MM.1S (cell line): Measurements from ENCODE around the gene HIPK2.

Experiments used
- DNase-seq: peaks from one replicate; pipeline ENCODE4 v3.0.0-alpha.2; 2015
- H2AFZ ChIP-seq: fragments of 300-600 bp; sonication (generic); 2 replicates; pipeline ENCODE4 v1.6.0; 2016; ENCODE audit warnings: antibody characterized with exemption, low read length
- H3F3A ChIP-seq: fragments of 300-600 bp; sonication (generic); 2 replicates; pipeline ENCODE4 v1.6.1; 2016; ENCODE audit warnings: mild to moderate bottlenecking, antibody characterized with exemption, low read length, moderate library complexity, mixed read lengths; ENCODE audit not compliant: insufficient read depth
- H3K27ac ChIP-seq: fragments of 300-600 bp; sonication (generic); 2 replicates; pipeline ENCODE4 v1.5.1; 2016; ENCODE audit warnings: mild to moderate bottlenecking, low read length
- H3K27me3 ChIP-seq: fragments of 300-600 bp; sonication (generic); replicated peaks from 2 replicates; pipeline ENCODE4 v1.6.0; 2016; ENCODE audit warnings: low read length; ENCODE audit not compliant: insufficient read depth
- H3K36me3 ChIP-seq: fragments of 300-600 bp; sonication (generic); replicated peaks from 2 replicates; pipeline ENCODE4 v1.6.1; 2016; ENCODE audit warnings: mild to moderate bottlenecking, low read length, mixed read lengths; ENCODE audit not compliant: insufficient read depth
- H3K4me1 ChIP-seq: fragments of 300-600 bp; sonication (generic); 2 replicates; pipeline ENCODE4 v1.6.1; 2016; ENCODE audit warnings: low read length, mixed read lengths
- H3K4me2 ChIP-seq: fragments of 300-600 bp; sonication (generic); 2 replicates; pipeline ENCODE4 v1.6.0; 2016; ENCODE audit warnings: low read depth, low read length
- H3K4me3 ChIP-seq: fragments of 300-600 bp; sonication (generic); 2 replicates; pipeline ENCODE4 v1.5.1; 2016; ENCODE audit warnings: low read length, mixed read lengths
- H3K79me2 ChIP-seq: fragments of 300-600 bp; sonication (generic); 2 replicates; pipeline ENCODE4 v1.6.1; 2016; ENCODE audit warnings: mixed run types, low read length, mixed read lengths
- H3K9ac ChIP-seq: fragments of 300-600 bp; sonication (generic); 2 replicates; pipeline ENCODE4 v1.6.1; 2016; ENCODE audit warnings: low read length, mixed read lengths
- H3K9me2 ChIP-seq: fragments of 300-600 bp; sonication (generic); replicated peaks from 2 replicates; pipeline ENCODE4 v1.6.1; 2016; ENCODE audit warnings: mild to moderate bottlenecking, low read length, mixed read lengths; ENCODE audit not compliant: insufficient read depth
- H3K9me3 ChIP-seq: fragments of 300-600 bp; sonication (generic); replicated peaks from 2 replicates; pipeline ENCODE4 v1.6.1; 2016; ENCODE audit warnings: mild to moderate bottlenecking, low read length, mixed read lengths; ENCODE audit not compliant: insufficient read depth
- H4K20me1 ChIP-seq: fragments of 300-600 bp; sonication (generic); 2 replicates; pipeline ENCODE4 v1.6.1; 2016; ENCODE audit warnings: mild to moderate bottlenecking, low read length, moderate library complexity, mixed read lengths; ENCODE audit not compliant: insufficient read depth
- CTCF ChIP-seq: fragments of 300-600 bp; sonication (generic); IDR thresholded peaks from 2 replicates; pipeline ENCODE4 v1.5.1; 2016; ENCODE audit warnings: antibody characterized with exemption, low read length, mixed read lengths
- EZH2 ChIP-seq: fragments of 300-600 bp; sonication (generic); optimal IDR thresholded peaks from 2 replicates; pipeline ENCODE3; 2017; ENCODE audit warnings: low read depth, mild to moderate bottlenecking, antibody characterized with exemption, low read length, mixed read lengths
- EZH2phosphoT487 ChIP-seq: fragments of 300-600 bp; sonication (generic); IDR thresholded peaks from 2 replicates; pipeline ENCODE4 v1.6.1; 2018; ENCODE audit warnings: antibody characterized with exemption, low read length

HIPK2 gene

GRCh38 chr7:139650429-139651100, 127.2 kb downstream of the HIPK2 start:
- no peaks in the 10 kb centered on the region for H3K36me3 ChIP-seq
- DNase-seq: no peak
- no peak for TF ChIP-seq CTCF
- TF ChIP-seq EZH2phosphoT487: no peak
- no peak for TF ChIP-seq EZH2
- 0 out of 2 replicates have a peak, but pooled peaks cover 3% of the 10 kb centered on the region for H3K79me2 ChIP-seq
- no peak overlapping the region for H3K4me3 ChIP-seq
- no peaks in the 10 kb centered on the region for H3K9me2 ChIP-seq
- H3K4me1 ChIP-seq: no peaks in the 10 kb centered on the region
- H3F3A ChIP-seq: no peaks in the 10 kb centered on the region
- no peaks in the 10 kb centered on the region for H4K20me1 ChIP-seq
- H3K9ac ChIP-seq: no peak overlapping the region
- no peak overlapping the region for H3K4me2 ChIP-seq
- no peak overlapping the region for H3K27ac ChIP-seq
- no peak overlapping the region for H2AFZ ChIP-seq
- H3K9me3 ChIP-seq: no peaks in the 10 kb centered on the region
- H3K27me3 ChIP-seq: no peaks in the 10 kb centered on the region

DNA sequence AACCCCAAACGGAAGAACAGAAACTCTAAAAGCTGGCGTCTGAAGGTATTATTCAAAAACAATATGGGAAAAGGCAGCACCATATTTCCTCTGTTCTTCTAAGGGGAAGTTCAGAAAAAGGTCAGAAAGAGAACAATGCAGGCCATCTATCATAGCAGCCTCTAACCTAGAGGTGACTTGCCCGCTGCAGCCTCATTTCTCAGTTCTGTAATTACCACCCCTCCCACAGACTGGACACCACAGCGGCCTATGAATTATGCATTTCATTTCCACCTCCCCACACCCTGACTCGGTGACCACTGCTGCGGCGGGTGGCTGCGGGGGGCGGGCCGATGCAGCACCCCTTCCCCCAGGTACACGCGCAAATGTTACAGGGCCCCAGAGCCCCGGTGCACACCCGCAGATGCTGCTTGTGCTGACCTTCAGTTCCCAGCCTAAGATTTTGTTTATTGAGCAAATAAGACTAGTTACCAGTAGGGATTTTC, 128.8 kb downstream of the HIPK2 start:
- 0 out of 2 replicates have a peak, but pooled peaks cover 5% of the 10 kb centered on the region for H3K79me2 ChIP-seq
- H3K36me3 ChIP-seq: no peaks in the 10 kb centered on the region
- no peaks in the 10 kb centered on the region for H3F3A ChIP-seq
- no peak overlapping the region for H3K27ac ChIP-seq
- no peak overlapping the region for H3K4me2 ChIP-seq
- no peaks in the 10 kb centered on the region for H4K20me1 ChIP-seq
- H3K9ac ChIP-seq: no peak overlapping the region
- H3K4me3 ChIP-seq: no peak overlapping the region
- H3K4me1 ChIP-seq: no peaks in the 10 kb centered on the region
- TF ChIP-seq EZH2: no peak
- TF ChIP-seq CTCF: no peak
- no peak for TF ChIP-seq EZH2phosphoT487
- H2AFZ ChIP-seq: no peak overlapping the region
- H3K27me3 ChIP-seq: no peaks in the 10 kb centered on the region
- DNase-seq: no peak
- no peaks in the 10 kb centered on the region for H3K9me2 ChIP-seq
- H3K9me3 ChIP-seq: no peaks in the 10 kb centered on the region

- TF ChIP-seq EZH2 (no peak), EZH2phosphoT487 (no peak), CTCF (no peak)
- Histone ChIP-seq H3K79me2 (0 out of 2 replicates have a peak, but pooled peaks cover 5% of the 10 kb centered on the region), H3K36me3 (no peaks in the 10 kb centered on the region), H3K27ac (no peak overlapping the region), H3K9ac (no peak overlapping the region), H2AFZ (no peak overlapping the region), H3K9me3 (no peaks in the 10 kb centered on the region), H4K20me1 (no peaks in the 10 kb centered on the region), H3K9me2 (no peaks in the 10 kb centered on the region), H3K4me3 (no peak overlapping the region), H3K4me1 (no peaks in the 10 kb centered on the region), H3K27me3 (no peaks in the 10 kb centered on the region), H3F3A (no peaks in the 10 kb centered on the region), H3K4me2 (no peak overlapping the region)
- no peak for DNase-seq
Measured at GRCh38 chr7:139648391-139648861, 129.4 kb downstream of the HIPK2 start.
